ENCODE data around the gene PSME4. TPM values are rescaled to one million over a fixed set of nuclear protein-coding genes. Genes with fewer than 3 reads are reported as not detected.

Gene PSME4
- polyA plus RNA-seq, 1 experiment, result 52.0 TPM

GRCh38 chr2:53998834-53999233, 28.0 kb upstream of the PSME4 start:
- no peak overlapping the region for H3K27ac ChIP-seq (ENCODE audit: low read depth, low read length)
- ChIA-PET POLR2A (no interaction called here), CTCF (no interaction called here)
- no peak for TF ChIP-seq CTCF (IDR thresholded peaks at IDR 0.05; ENCODE audit: low read depth, low read length)
- H3K9me3 ChIP-seq (ENCODE audit: control insufficient read depth, insufficient read depth, low read length), result no peaks in the 10 kb centered on the region
- no peak for DNase-seq (ENCODE audit: low read depth, low spot score)
- H3K4me3 ChIP-seq (ENCODE audit: low read depth, low read length), result no peak overlapping the region
- no peaks in the 10 kb centered on the region for H3K27me3 ChIP-seq (ENCODE audit: control insufficient read depth, insufficient read depth, low read length)

GRCh38 chr2:53994818-53995808, 24.3 kb upstream of the PSME4 start:
- no peak overlapping the region for H3K27ac ChIP-seq (ENCODE audit: low read depth, low read length)
- POLR2A ChIA-PET, result no interaction called here

GRCh38 chr2:53991948-53992347, 21.2 kb upstream of the PSME4 start:
- POLR2A ChIA-PET, result no interaction called here
- no peaks in the 10 kb centered on the region; the same call in 1 of the 2 replicates for H3K9me3 ChIP-seq (ENCODE audit: control insufficient read depth, insufficient read depth, low read length)
- DNase-seq (ENCODE audit: low read depth, low spot score), result no peak
- H3K4me3 ChIP-seq (ENCODE audit: low read depth, low read length), result no peak overlapping the region
- H3K27ac ChIP-seq (ENCODE audit: low read depth, low read length), result no peak overlapping the region
- CTCF ChIA-PET, result no interaction called here
- TF ChIP-seq CTCF (IDR thresholded peaks at IDR 0.05; ENCODE audit: low read depth, low read length), result no peak
- H3K27me3 ChIP-seq (ENCODE audit: control insufficient read depth, insufficient read depth, low read length), result no peaks in the 10 kb centered on the region

More at GRCh38 chr2:53994818-53995808, 24.3 kb upstream of the PSME4 start:
- Histone ChIP-seq H3K4me3 (ENCODE audit: low read depth, low read length) (no peak overlapping the region), H3K9me3 (ENCODE audit: control insufficient read depth, insufficient read depth, low read length) (no peaks in the 10 kb centered on the region; the same call in 1 of the 2 replicates), H3K27me3 (ENCODE audit: control insufficient read depth, insufficient read depth, low read length) (no peaks in the 10 kb centered on the region)
- DNase-seq (ENCODE audit: low read depth, low spot score), result no peak
- no peak for TF ChIP-seq CTCF (IDR thresholded peaks at IDR 0.05; ENCODE audit: low read depth, low read length)
- CTCF ChIA-PET, result no interaction called here

GRCh38 chr2:53989210-53989862, 18.5 kb upstream of the PSME4 start:
- no peaks in the 10 kb centered on the region; the same call in 1 of the 2 replicates for H3K9me3 ChIP-seq (ENCODE audit: control insufficient read depth, insufficient read depth, low read length)
- POLR2A ChIA-PET, result no interaction called here
- CTCF ChIA-PET, result no interaction called here
- no peak overlapping the region for H3K27ac ChIP-seq (ENCODE audit: low read depth, low read length)
- no peaks in the 10 kb centered on the region for H3K27me3 ChIP-seq (ENCODE audit: control insufficient read depth, insufficient read depth, low read length)
- no peak for DNase-seq (ENCODE audit: low read depth, low spot score)
- no peak overlapping the region for H3K4me3 ChIP-seq (ENCODE audit: low read depth, low read length)
- TF ChIP-seq CTCF (IDR thresholded peaks at IDR 0.05; ENCODE audit: low read depth, low read length), result no peak
